HEK293T (cell line): ENCODE results near the gene MPP3.

Source experiments
- ARNT ChIP-seq: fragments of 450-650 bp; IDR thresholded peaks from 2 replicates; pipeline ENCODE4 v1.6.1; 2017; ENCODE audit warnings: mild to moderate bottlenecking
- BHLHE40 ChIP-seq: fragments of 450-650 bp; IDR thresholded peaks from 2 replicates; pipeline ENCODE4 v1.6.1; 2016; ENCODE audit warnings: mild to moderate bottlenecking, moderate library complexity, borderline replicate concordance
- CTBP1 ChIP-seq: fragments of 450-650 bp; IDR thresholded peaks from 2 replicates; pipeline ENCODE4 v1.6.1; 2016; ENCODE audit warnings: borderline replicate concordance
- ELF4 ChIP-seq: fragments of 450-650 bp; IDR thresholded peaks from 2 replicates; pipeline ENCODE4 v1.6.1; 2017; ENCODE audit warnings: antibody characterized with exemption
- FOXA1 ChIP-seq: fragments of 450-650 bp; IDR thresholded peaks from 2 replicates; pipeline ENCODE4 v1.6.1; 2016; ENCODE audit warnings: mild to moderate bottlenecking
- FOXK2 ChIP-seq: fragments of 450-650 bp; IDR thresholded peaks from 2 replicates; pipeline ENCODE4 v1.6.1; 2016; ENCODE audit warnings: mild to moderate bottlenecking
- HDGF ChIP-seq: fragments of 450-650 bp; IDR thresholded peaks from 2 replicates; pipeline ENCODE4 v1.6.1; 2017; ENCODE audit warnings: antibody characterized with exemption, borderline replicate concordance
- L3MBTL2 ChIP-seq: fragments of 450-650 bp; conservative IDR thresholded peaks from 2 replicates; pipeline ENCODE4 v1.6.1; 2016; ENCODE audit warnings: mild to moderate bottlenecking
- SP1 ChIP-seq: fragments of 450-650 bp; IDR thresholded peaks from 2 replicates; pipeline ENCODE4 v1.6.1; 2017
- SUZ12 ChIP-seq: fragments of 450-650 bp; IDR thresholded peaks from 2 replicates; pipeline ENCODE4 v1.6.1; 2016; ENCODE audit warnings: mild to moderate bottlenecking
- TARDBP ChIP-seq: fragments of 450-650 bp; IDR thresholded peaks from 2 replicates; pipeline ENCODE4 v1.6.1; 2016

DNA sequence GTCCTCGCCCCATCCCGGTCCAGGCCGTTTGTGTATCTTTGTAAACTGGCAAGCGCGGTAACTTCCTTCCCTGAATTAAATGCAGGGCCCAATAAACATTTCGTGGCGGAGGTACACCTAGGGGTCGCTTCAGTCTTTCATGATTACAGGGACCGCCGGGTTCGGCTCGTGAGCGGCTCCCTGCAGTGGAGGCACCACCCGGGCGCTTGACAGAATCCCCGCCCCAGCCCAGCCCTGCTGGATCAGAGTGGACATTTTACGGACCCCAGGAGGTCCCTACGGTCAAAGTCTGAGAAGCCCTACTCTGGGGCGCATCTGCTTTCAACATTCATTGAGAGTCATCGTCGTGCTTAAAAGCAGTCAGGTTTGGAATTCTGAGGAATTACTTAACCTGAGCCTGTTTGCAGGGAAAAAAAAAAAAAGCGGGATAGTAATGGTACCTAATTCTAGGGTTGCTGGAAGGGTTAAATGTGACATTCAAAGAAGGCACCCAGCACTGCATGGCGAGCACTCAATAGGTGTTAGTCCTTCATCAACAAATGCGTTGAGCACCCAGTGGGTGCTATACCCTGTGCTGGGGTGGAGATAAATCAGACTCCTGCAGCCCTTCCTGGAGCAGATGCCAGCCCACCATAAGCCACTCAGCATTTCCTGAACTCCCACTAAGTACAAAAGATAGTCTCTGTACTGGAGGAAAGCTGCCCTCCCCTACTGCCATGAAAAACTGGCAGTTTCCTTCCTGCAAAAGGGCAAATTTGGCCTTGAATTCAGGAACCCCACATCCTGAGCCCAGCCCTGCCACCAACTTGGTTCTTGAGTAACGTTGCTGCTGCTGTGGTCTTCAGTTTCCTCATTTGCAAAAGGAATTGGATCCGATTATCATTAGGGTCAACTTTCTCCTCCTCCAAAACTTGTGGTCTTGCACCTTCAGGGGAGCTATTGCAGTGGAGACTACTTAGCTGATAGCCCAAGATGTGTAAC is 53.5 kb downstream of the MPP3 start:
- TF ChIP-seq ARNT (no peak), L3MBTL2 (no peak), FOXK2 (no peak), SP1 (no peak), SUZ12 (no peak), CTBP1 (no peak), FOXA1 (no peak), HDGF (no peak), ELF4 (no peak), TARDBP (no peak), BHLHE40 (no peak)
